Brain microvascular endothelial cell (primary cell): ENCODE measurements around the gene LCE6A.

Experiments used
- DNase-seq: peaks from one replicate; pipeline ENCODE4 v3.0.0-alpha.2; 2020
- H3K27ac ChIP-seq: fragments of 250-450 bp; sonication (Bioruptor Pico); 2 replicates; pipeline ENCODE4 v1.5.1; 2020; ENCODE audit warnings: mild to moderate bottlenecking, moderate library complexity
- H3K27me3 ChIP-seq: fragments of 250-450 bp; sonication (Bioruptor Pico); replicated peaks from 2 replicates; pipeline ENCODE4 v1.5.1; 2020; ENCODE audit warnings: mild to moderate bottlenecking
- H3K36me3 ChIP-seq: fragments of 250-450 bp; sonication (Bioruptor Pico); replicated peaks from 2 replicates; pipeline ENCODE4 v1.5.1; 2020; ENCODE audit warnings: mild to moderate bottlenecking
- H3K4me3 ChIP-seq: 2 replicates; pipeline ENCODE4 v1.5.1; 2011; ENCODE audit warnings: low read depth, mild to moderate bottlenecking, control low read depth, low read length, moderate library complexity
- CTCF ChIP-seq: IDR thresholded peaks from 2 replicates; pipeline ENCODE4 v1.5.1; 2011; ENCODE audit warnings: low read depth, mild to moderate bottlenecking, moderate library complexity, low read length, control low read depth, inconsistent platforms; ENCODE audit errors: missing control alignments
- in situ Hi-C: cut with HindIII; loops from 2 replicates; pipeline ENCODE4 v1.10.0; 2017; ENCODE audit warnings: low sequenced_read_pairs, low pct_ligation_motif_present

The LCE6A gene

GRCh38 chr1:152811671-152812070, 31.0 kb upstream of the LCE6A start, which contains the start of gene LCE1B:
LCE1B (plus strand) TSS chr1:152811971; CDS start chr1:152812447, 476 bp downstream.
- H3K4me3 ChIP-seq, result no peak within 1 kb of the TSS
- in situ Hi-C loops, result no loop called here
- no peaks in the 10 kb centered on the region for H3K27me3 ChIP-seq
- no peaks in the 10 kb centered on the region for H3K36me3 ChIP-seq
- no peak for DNase-seq
- H3K27ac ChIP-seq, result no peak within 1 kb of the TSS
- no peak for TF ChIP-seq CTCF

GRCh38 chr1:152817309-152817708, 25.3 kb upstream of the LCE6A start:
- Histone ChIP-seq H3K27me3 (no peaks in the 10 kb centered on the region), H3K4me3 (no peak overlapping the region), H3K36me3 (no peaks in the 10 kb centered on the region), H3K27ac (no peak overlapping the region)
- DNase-seq, result no peak
- in situ Hi-C loops, result no loop called here
- no peak for TF ChIP-seq CTCF

- Histone ChIP-seq H3K4me3 (no peak overlapping the region), H3K27ac (no peak overlapping the region), H3K36me3 (no peaks in the 10 kb centered on the region), H3K27me3 (no peaks in the 10 kb centered on the region)
- TF ChIP-seq CTCF, result no peak
- in situ Hi-C loops, result no loop called here
- DNase-seq, result no peak
Measured at GRCh38 chr1:152823294-152823693, 19.4 kb upstream of the LCE6A start.

- TF ChIP-seq CTCF, result no peak
- in situ Hi-C loops, result no loop called here
Measured at GRCh38 chr1:152824964-152825363, 17.7 kb upstream of the LCE6A start.

GRCh38 chr1:152827173-152827572, 15.5 kb upstream of the LCE6A start, which contains the start of gene LCE1A:
LCE1A (plus strand) TSS chr1:152827473; CDS start chr1:152827473, 0 bp downstream.
- Histone ChIP-seq H3K27me3 (no peaks in the 10 kb centered on the region), H3K36me3 (no peaks in the 10 kb centered on the region), H3K4me3 (no peak within 1 kb of the TSS), H3K27ac (no peak within 1 kb of the TSS)
- TF ChIP-seq CTCF, result no peak
- in situ Hi-C loops, result no loop called here
- no peak for DNase-seq

More at GRCh38 chr1:152824964-152825363, 17.7 kb upstream of the LCE6A start:
- no peaks in the 10 kb centered on the region for H3K27me3 ChIP-seq
- no peaks in the 10 kb centered on the region for H3K36me3 ChIP-seq
- no peak overlapping the region for H3K4me3 ChIP-seq
- H3K27ac ChIP-seq, result no peak overlapping the region
- no peak for DNase-seq

- no peaks in the 10 kb centered on the region for H3K36me3 ChIP-seq
- no peak overlapping the region for H3K4me3 ChIP-seq
- in situ Hi-C loops, result no loop called here
- TF ChIP-seq CTCF, result no peak
- H3K27me3 ChIP-seq, result no peaks in the 10 kb centered on the region
- no peak overlapping the region for H3K27ac ChIP-seq
- DNase-seq, result no peak
Measured at GRCh38 chr1:152836870-152837269, 5.8 kb upstream of the LCE6A start.
